Esophagus squamous epithelium (tissue), 4 donors: Measurements from ENCODE around the gene CPA2.
"Not testable (repeated sequence)": the region's sequence is repeated elsewhere in the genome, so short reads cannot be mapped to it uniquely, and the experiment has no call there.

Experiments used
- POLR2A ChIP-seq, 4 donors: fragments of 450-650 bp; IDR thresholded peaks; one replicate each; pipeline ENCODE4 v1.6.1; 2017; ENCODE audit warnings: antibody characterized with exemption in 4 of 4, mild to moderate bottlenecking in 4 of 4, moderate library complexity in 3 of 4
- TF ChIP-seq, protein P1 (sequence below), 6 experiments: fragments of 450-650 bp in 4 of 6; fragments of 200-600 bp in 2 of 6; sonication (generic) in 2 of 6; IDR thresholded peaks; one replicate each; pipeline ENCODE4 v1.5.1; 2016 to 2019; ENCODE audit warnings: antibody characterized with exemption in 6 of 6, mild to moderate bottlenecking in 4 of 6, moderate library complexity in 4 of 6

GRCh38 chr7:130321542-130322229, 55.0 kb downstream of the CPA2 start:
- TF ChIP-seq, protein P1, sequence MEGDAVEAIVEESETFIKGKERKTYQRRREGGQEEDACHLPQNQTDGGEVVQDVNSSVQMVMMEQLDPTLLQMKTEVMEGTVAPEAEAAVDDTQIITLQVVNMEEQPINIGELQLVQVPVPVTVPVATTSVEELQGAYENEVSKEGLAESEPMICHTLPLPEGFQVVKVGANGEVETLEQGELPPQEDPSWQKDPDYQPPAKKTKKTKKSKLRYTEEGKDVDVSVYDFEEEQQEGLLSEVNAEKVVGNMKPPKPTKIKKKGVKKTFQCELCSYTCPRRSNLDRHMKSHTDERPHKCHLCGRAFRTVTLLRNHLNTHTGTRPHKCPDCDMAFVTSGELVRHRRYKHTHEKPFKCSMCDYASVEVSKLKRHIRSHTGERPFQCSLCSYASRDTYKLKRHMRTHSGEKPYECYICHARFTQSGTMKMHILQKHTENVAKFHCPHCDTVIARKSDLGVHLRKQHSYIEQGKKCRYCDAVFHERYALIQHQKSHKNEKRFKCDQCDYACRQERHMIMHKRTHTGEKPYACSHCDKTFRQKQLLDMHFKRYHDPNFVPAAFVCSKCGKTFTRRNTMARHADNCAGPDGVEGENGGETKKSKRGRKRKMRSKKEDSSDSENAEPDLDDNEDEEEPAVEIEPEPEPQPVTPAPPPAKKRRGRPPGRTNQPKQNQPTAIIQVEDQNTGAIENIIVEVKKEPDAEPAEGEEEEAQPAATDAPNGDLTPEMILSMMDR (IDR thresholded peaks at IDR 0.05) = not testable (repeated sequence)
- not testable (repeated sequence) for TF ChIP-seq POLR2A (IDR thresholded peaks at IDR 0.05)
